Neural cell (in vitro differentiated cells): Measurements from ENCODE around the gene PLA2G12B. TPM values are rescaled to one million over a fixed set of nuclear protein-coding genes. Genes with fewer than 3 reads are reported as not detected.

ENCODE experiments used
- H2AFZ ChIP-seq: fragments of 200-600, 300-800 bp; sonication (generic), shearing (Covaris generic); 2 replicates; pipeline ENCODE4 v1.6.0; 2014; ENCODE audit warnings: low read depth, mild to moderate bottlenecking, antibody characterized with exemption, low read length, moderate library complexity
- H3F3A ChIP-seq: fragments of 200-600 bp; shearing (Covaris generic); 2 replicates; pipeline ENCODE4 v1.6.1; 2016; ENCODE audit warnings: mild to moderate bottlenecking, moderate library complexity, mixed read lengths, antibody characterized with exemption, low read length; ENCODE audit not compliant: insufficient read depth, poor library complexity, severe bottlenecking
- H3K27ac ChIP-seq: fragments of 200-600, 300-800 bp; sonication (generic), shearing (Covaris generic); 2 replicates; pipeline ENCODE4 v1.5.1; 2014; ENCODE audit warnings: mild to moderate bottlenecking, low read length, moderate library complexity
- H3K27me3 ChIP-seq: fragments of 300-800, 200-600 bp; sonication (generic), shearing (Covaris generic); 2 replicates; pipeline ENCODE4 v1.6.0; 2014; ENCODE audit warnings: mild to moderate bottlenecking, low read depth, low read length, moderate library complexity; ENCODE audit not compliant: insufficient read depth
- H3K36me3 ChIP-seq: fragments of 300-800, 200-600 bp; sonication (generic), shearing (Covaris generic); 2 replicates; pipeline ENCODE4 v1.5.1; 2014; ENCODE audit warnings: mild to moderate bottlenecking, antibody characterized with exemption, low read length, moderate library complexity; ENCODE audit not compliant: insufficient read depth
- H3K4me2 ChIP-seq: fragments of 300-800, 200-600 bp; sonication (generic), shearing (Covaris generic); 2 replicates; pipeline ENCODE4 v1.6.0; 2014; ENCODE audit warnings: mild to moderate bottlenecking, low read length
- H3K4me3 ChIP-seq: fragments of 300-800, 200-600 bp; sonication (generic), shearing (Covaris generic); 2 replicates; pipeline ENCODE4 v1.5.1; 2014; ENCODE audit warnings: mild to moderate bottlenecking, low read length, moderate library complexity
- H3K79me2 ChIP-seq: fragments of 200-600 bp; shearing (Covaris generic); replicated peaks from 2 replicates; pipeline ENCODE4 v1.6.0; 2014; ENCODE audit warnings: mild to moderate bottlenecking, low read length, moderate library complexity; ENCODE audit not compliant: insufficient read depth
- H3K9ac ChIP-seq: fragments of 300-800, 200-600 bp; sonication (generic), shearing (Covaris generic); 2 replicates; pipeline ENCODE4 v1.6.1; 2016; ENCODE audit warnings: mild to moderate bottlenecking, low read length, mixed read lengths
- H3K9me2 ChIP-seq: fragments of 200-600 bp; shearing (Covaris generic); 2 replicates; pipeline ENCODE4 v1.6.1; 2016; ENCODE audit warnings: mild to moderate bottlenecking, low read length, mixed read lengths; ENCODE audit not compliant: insufficient read depth
- H3K9me3 ChIP-seq: fragments of 200-600, 300-800 bp; sonication (generic), shearing (Covaris generic); 2 replicates; pipeline ENCODE4 v1.6.1; 2016; ENCODE audit warnings: mild to moderate bottlenecking, mixed run types, low read length, moderate library complexity, mixed read lengths
- H4K20me1 ChIP-seq: fragments of 200-600 bp; shearing (Covaris generic); 2 replicates; pipeline ENCODE4 v1.6.1; 2016; ENCODE audit warnings: mild to moderate bottlenecking, mixed run types; ENCODE audit not compliant: insufficient read depth
- EP300 ChIP-seq: fragments of 450-650 bp; conservative IDR thresholded peaks from 2 replicates; pipeline ENCODE4 v1.6.1; 2014; ENCODE audit warnings: antibody characterized with exemption, mild to moderate bottlenecking, moderate library complexity; ENCODE audit not compliant: poor library complexity, severe bottlenecking
- EZH2 ChIP-seq: fragments of 200-600, 300-800 bp; shearing (Covaris generic), sonication (generic); IDR thresholded peaks from 2 replicates; pipeline ENCODE4 v1.6.1; 2014; ENCODE audit warnings: antibody characterized with exemption, low read length, borderline replicate concordance, mild to moderate bottlenecking; ENCODE audit not compliant: insufficient read depth, poor library complexity, severe bottlenecking
- MXI1 ChIP-seq: fragments of 450-650 bp; conservative IDR thresholded peaks from 2 replicates; pipeline ENCODE4 v1.6.1; 2014; ENCODE audit warnings: antibody characterized with exemption, mild to moderate bottlenecking; ENCODE audit not compliant: poor library complexity, severe bottlenecking
- POLR2AphosphoS5 ChIP-seq: IDR thresholded peaks from 2 replicates; pipeline ENCODE4 v1.6.1; 2012
- RAD21 ChIP-seq: fragments of 450-650 bp; conservative IDR thresholded peaks from 2 replicates; pipeline ENCODE4 v1.6.1; 2014; ENCODE audit warnings: antibody characterized with exemption, mild to moderate bottlenecking, moderate library complexity
- SMC3 ChIP-seq: fragments of 450-650 bp; conservative IDR thresholded peaks from 2 replicates; pipeline ENCODE4 v1.6.1; 2014; ENCODE audit warnings: antibody characterized with exemption, mild to moderate bottlenecking, moderate library complexity; ENCODE audit not compliant: poor library complexity
- TAF1 ChIP-seq: IDR thresholded peaks from 2 replicates; pipeline ENCODE4 v1.6.1; 2012; ENCODE audit warnings: low read depth
- polyA plus RNA-seq: library from polyadenylated mRNA; depleted of rRNA; stranded (reverse); fragments of >200 nt; gene quantifications from 2 replicates; pipeline ENCODE4 v1.2.3, GENCODE V29; 2014
- TF ChIP-seq, protein P1 (sequence below): IDR thresholded peaks from 2 replicates; pipeline ENCODE4 v1.6.1; 2012; ENCODE audit warnings: borderline replicate concordance
- TF ChIP-seq, protein P2 (sequence below): fragments of 450-650 bp; IDR thresholded peaks from 2 replicates; pipeline ENCODE4 v1.5.1; 2014; ENCODE audit warnings: antibody characterized with exemption, mild to moderate bottlenecking, moderate library complexity; ENCODE audit not compliant: poor library complexity, severe bottlenecking

The PLA2G12B gene
- polyA plus RNA-seq, 1 donor from 2014 or later, result not detected

DNA sequence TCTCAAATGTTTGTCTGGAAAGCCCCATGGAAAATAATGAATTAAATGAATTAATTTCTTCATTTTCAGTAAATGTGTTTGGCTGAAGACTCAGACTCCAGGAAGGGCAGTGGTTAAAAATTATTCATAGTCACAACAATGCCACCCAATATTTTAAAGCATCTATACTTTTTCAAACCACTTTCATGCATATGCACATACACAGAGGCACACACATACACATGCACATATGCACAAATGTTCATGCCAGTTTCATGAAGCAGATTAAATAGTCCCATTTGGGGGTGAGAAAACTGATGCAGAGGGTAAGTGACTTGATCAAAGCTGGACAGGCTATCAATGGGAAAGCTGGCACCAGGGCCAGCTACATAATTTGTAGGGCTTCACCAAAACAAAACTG lies 1.4 kb upstream of the PLA2G12B start:
- Histone ChIP-seq H3K4me3 (no peak overlapping the region), H3K9ac (no peak overlapping the region), H4K20me1 (no peaks in the 10 kb centered on the region), H3K9me3 (no peaks in the 10 kb centered on the region), H3K27ac (no peak overlapping the region), H3K9me2 (no peaks in the 10 kb centered on the region), H3K27me3 (no peaks in the 10 kb centered on the region), H3F3A (no peaks in the 10 kb centered on the region), H2AFZ (no peak overlapping the region), H3K36me3 (no peaks in the 10 kb centered on the region), H3K79me2 (no peaks in the 10 kb centered on the region), H3K4me2 (no peak overlapping the region)
- TF ChIP-seq, protein P1, sequence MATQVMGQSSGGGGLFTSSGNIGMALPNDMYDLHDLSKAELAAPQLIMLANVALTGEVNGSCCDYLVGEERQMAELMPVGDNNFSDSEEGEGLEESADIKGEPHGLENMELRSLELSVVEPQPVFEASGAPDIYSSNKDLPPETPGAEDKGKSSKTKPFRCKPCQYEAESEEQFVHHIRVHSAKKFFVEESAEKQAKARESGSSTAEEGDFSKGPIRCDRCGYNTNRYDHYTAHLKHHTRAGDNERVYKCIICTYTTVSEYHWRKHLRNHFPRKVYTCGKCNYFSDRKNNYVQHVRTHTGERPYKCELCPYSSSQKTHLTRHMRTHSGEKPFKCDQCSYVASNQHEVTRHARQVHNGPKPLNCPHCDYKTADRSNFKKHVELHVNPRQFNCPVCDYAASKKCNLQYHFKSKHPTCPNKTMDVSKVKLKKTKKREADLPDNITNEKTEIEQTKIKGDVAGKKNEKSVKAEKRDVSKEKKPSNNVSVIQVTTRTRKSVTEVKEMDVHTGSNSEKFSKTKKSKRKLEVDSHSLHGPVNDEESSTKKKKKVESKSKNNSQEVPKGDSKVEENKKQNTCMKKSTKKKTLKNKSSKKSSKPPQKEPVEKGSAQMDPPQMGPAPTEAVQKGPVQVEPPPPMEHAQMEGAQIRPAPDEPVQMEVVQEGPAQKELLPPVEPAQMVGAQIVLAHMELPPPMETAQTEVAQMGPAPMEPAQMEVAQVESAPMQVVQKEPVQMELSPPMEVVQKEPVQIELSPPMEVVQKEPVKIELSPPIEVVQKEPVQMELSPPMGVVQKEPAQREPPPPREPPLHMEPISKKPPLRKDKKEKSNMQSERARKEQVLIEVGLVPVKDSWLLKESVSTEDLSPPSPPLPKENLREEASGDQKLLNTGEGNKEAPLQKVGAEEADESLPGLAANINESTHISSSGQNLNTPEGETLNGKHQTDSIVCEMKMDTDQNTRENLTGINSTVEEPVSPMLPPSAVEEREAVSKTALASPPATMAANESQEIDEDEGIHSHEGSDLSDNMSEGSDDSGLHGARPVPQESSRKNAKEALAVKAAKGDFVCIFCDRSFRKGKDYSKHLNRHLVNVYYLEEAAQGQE, result no peak
- TF ChIP-seq TAF1 (no peak), POLR2AphosphoS5 (no peak), SMC3 (no peak), EP300 (no peak), MXI1 (no peak), RAD21 (no peak), EZH2 (no peak)
- TF ChIP-seq, protein P2, sequence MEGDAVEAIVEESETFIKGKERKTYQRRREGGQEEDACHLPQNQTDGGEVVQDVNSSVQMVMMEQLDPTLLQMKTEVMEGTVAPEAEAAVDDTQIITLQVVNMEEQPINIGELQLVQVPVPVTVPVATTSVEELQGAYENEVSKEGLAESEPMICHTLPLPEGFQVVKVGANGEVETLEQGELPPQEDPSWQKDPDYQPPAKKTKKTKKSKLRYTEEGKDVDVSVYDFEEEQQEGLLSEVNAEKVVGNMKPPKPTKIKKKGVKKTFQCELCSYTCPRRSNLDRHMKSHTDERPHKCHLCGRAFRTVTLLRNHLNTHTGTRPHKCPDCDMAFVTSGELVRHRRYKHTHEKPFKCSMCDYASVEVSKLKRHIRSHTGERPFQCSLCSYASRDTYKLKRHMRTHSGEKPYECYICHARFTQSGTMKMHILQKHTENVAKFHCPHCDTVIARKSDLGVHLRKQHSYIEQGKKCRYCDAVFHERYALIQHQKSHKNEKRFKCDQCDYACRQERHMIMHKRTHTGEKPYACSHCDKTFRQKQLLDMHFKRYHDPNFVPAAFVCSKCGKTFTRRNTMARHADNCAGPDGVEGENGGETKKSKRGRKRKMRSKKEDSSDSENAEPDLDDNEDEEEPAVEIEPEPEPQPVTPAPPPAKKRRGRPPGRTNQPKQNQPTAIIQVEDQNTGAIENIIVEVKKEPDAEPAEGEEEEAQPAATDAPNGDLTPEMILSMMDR, result no peak

DNA sequence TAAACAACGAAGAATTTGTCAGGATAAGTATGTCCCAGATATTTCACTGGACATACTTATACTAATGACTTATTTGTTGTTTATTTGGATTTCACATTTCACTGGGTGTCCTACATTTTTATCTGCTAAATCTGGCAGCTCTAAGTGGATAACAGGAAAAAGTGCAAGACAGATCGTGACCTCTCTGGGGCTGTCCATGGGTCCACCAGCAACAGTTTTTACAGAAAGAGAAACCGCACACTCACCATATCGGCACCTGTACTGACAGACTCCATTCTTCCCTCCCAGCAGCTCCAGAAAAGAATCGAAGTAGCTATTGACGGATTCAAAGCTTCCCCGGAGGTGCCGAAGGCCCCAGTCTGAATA lies 393 bp downstream of the PLA2G12B start:
- Histone ChIP-seq H3K9me2 (no peaks in the 10 kb centered on the region), H3K4me2 (no peak overlapping the region), H4K20me1 (no peaks in the 10 kb centered on the region), H3F3A (no peaks in the 10 kb centered on the region), H3K4me3 (no peak overlapping the region), H3K36me3 (no peaks in the 10 kb centered on the region), H3K27me3 (no peaks in the 10 kb centered on the region), H2AFZ (no peak overlapping the region), H3K9me3 (no peaks in the 10 kb centered on the region), H3K79me2 (no peaks in the 10 kb centered on the region), H3K9ac (no peak overlapping the region), H3K27ac (no peak overlapping the region)
- TF ChIP-seq POLR2AphosphoS5 (no peak), TAF1 (no peak), EP300 (no peak), MXI1 (no peak), RAD21 (no peak), EZH2 (no peak), SMC3 (no peak)
- TF ChIP-seq, protein P1, result no peak
- TF ChIP-seq, protein P2, result no peak
